HL-60 (cell line): Measurements from ENCODE around the gene ZNF678.

ENCODE experiments used
- GABPA ChIP-seq: IDR thresholded peaks from 2 replicates; pipeline ENCODE4 v1.6.1; 2012; ENCODE audit warnings: low read depth
- TF ChIP-seq, protein P1 (sequence below): IDR thresholded peaks from 2 replicates; pipeline ENCODE4 v1.6.1; 2012; ENCODE audit warnings: low read depth; ENCODE audit not compliant: insufficient replicate concordance
- TF ChIP-seq, protein P2 (sequence below): IDR thresholded peaks from one replicate; pipeline ENCODE4 v1.5.1; 2011; ENCODE audit warnings: low read length, control low read depth, inconsistent platforms; ENCODE audit not compliant: insufficient read depth

- TF ChIP-seq, protein P1, sequence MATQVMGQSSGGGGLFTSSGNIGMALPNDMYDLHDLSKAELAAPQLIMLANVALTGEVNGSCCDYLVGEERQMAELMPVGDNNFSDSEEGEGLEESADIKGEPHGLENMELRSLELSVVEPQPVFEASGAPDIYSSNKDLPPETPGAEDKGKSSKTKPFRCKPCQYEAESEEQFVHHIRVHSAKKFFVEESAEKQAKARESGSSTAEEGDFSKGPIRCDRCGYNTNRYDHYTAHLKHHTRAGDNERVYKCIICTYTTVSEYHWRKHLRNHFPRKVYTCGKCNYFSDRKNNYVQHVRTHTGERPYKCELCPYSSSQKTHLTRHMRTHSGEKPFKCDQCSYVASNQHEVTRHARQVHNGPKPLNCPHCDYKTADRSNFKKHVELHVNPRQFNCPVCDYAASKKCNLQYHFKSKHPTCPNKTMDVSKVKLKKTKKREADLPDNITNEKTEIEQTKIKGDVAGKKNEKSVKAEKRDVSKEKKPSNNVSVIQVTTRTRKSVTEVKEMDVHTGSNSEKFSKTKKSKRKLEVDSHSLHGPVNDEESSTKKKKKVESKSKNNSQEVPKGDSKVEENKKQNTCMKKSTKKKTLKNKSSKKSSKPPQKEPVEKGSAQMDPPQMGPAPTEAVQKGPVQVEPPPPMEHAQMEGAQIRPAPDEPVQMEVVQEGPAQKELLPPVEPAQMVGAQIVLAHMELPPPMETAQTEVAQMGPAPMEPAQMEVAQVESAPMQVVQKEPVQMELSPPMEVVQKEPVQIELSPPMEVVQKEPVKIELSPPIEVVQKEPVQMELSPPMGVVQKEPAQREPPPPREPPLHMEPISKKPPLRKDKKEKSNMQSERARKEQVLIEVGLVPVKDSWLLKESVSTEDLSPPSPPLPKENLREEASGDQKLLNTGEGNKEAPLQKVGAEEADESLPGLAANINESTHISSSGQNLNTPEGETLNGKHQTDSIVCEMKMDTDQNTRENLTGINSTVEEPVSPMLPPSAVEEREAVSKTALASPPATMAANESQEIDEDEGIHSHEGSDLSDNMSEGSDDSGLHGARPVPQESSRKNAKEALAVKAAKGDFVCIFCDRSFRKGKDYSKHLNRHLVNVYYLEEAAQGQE: no peak
- TF ChIP-seq, protein P2, sequence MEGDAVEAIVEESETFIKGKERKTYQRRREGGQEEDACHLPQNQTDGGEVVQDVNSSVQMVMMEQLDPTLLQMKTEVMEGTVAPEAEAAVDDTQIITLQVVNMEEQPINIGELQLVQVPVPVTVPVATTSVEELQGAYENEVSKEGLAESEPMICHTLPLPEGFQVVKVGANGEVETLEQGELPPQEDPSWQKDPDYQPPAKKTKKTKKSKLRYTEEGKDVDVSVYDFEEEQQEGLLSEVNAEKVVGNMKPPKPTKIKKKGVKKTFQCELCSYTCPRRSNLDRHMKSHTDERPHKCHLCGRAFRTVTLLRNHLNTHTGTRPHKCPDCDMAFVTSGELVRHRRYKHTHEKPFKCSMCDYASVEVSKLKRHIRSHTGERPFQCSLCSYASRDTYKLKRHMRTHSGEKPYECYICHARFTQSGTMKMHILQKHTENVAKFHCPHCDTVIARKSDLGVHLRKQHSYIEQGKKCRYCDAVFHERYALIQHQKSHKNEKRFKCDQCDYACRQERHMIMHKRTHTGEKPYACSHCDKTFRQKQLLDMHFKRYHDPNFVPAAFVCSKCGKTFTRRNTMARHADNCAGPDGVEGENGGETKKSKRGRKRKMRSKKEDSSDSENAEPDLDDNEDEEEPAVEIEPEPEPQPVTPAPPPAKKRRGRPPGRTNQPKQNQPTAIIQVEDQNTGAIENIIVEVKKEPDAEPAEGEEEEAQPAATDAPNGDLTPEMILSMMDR: no peak
- TF ChIP-seq GABPA: no peak
These were observed 19.9 kb upstream of the ZNF678 start for GRCh38 chr1:227543283-227544066.
